ENCODE measurements around the gene CHMP4B.

- no peak for TF ChIP-seq POLR2AphosphoS5 (IDR thresholded peaks at IDR 0.05; ENCODE audit: low read depth, low read length)
- no peak for TF ChIP-seq CTCF (IDR thresholded peaks at IDR 0.05)
- TF ChIP-seq JUND (IDR thresholded peaks at IDR 0.05), result no peak
Observed at GRCh38 chr20:33793011-33793931, 17.9 kb upstream of the CHMP4B start.

Measured in SK-N-SH (cell line).